HG02798 (cell line): Measurements from ENCODE around the gene SNCB.

Experiments
- ATAC-seq: cut with Tn5 transposase; IDR thresholded peaks from one replicate; pipeline ENCODE4 v1.9.1; 2021; ENCODE audit warnings: mild to moderate bottlenecking; ENCODE audit not compliant: unreplicated experiment, poor library complexity

SNCB gene

GRCh38 chr5:176646049-176646706 lies 15.8 kb upstream of the SNCB start:
- no peak for ATAC-seq

GRCh38 chr5:176644878-176645670 lies 14.7 kb upstream of the SNCB start:
- ATAC-seq, result no peak

GRCh38 chr5:176644294-176644693 lies 14.0 kb upstream of the SNCB start:
- ATAC-seq, result no peak

- ATAC-seq, result no peak
These were observed 13.3 kb upstream of the SNCB start for GRCh38 chr5:176643491-176644219.

GRCh38 chr5:176642675-176643490 lies 12.5 kb upstream of the SNCB start:
- no peak for ATAC-seq

- no peak for ATAC-seq
These were observed 10.3 kb upstream of the SNCB start for GRCh38 chr5:176640616-176641015.

GRCh38 chr5:176639981-176640380 lies 9.6 kb upstream of the SNCB start:
- ATAC-seq, result no peak

GRCh38 chr5:176639208-176639607 lies 8.9 kb upstream of the SNCB start:
- ATAC-seq, result no peak

GRCh38 chr5:176638437-176638836 lies 8.1 kb upstream of the SNCB start:
- ATAC-seq, result no peak

- no peak for ATAC-seq
These were observed 7.2 kb upstream of the SNCB start for GRCh38 chr5:176637556-176637955.

- ATAC-seq, result no peak
These were observed 6.1 kb upstream of the SNCB start for GRCh38 chr5:176636426-176636825.

- no peak for ATAC-seq
These were observed 3.3 kb upstream of the SNCB start for GRCh38 chr5:176633598-176633997.

- ATAC-seq, result no peak
These were observed 2.4 kb upstream of the SNCB start for GRCh38 chr5:176632745-176633144.

- no peak for ATAC-seq
These were observed 1.3 kb upstream of the SNCB start for GRCh38 chr5:176631383-176632200.

- no peak for ATAC-seq
These were observed 418 bp upstream of the SNCB start for GRCh38 chr5:176630681-176631222.

- ATAC-seq, result no peak
These were observed 949 bp downstream of the SNCB start for GRCh38 chr5:176629317-176629852.

- ATAC-seq, result no peak
These were observed 1.7 kb downstream of the SNCB start for GRCh38 chr5:176628406-176629228.

GRCh38 chr5:176627582-176627981 lies 2.8 kb downstream of the SNCB start:
- ATAC-seq, result no peak
